Neural crest cell (in vitro differentiated cells): ENCODE results near the gene TENM3. TPM values are rescaled to one million over a fixed set of nuclear protein-coding genes. Genes with fewer than 3 reads are reported as not detected.

Experiments used
- DNase-seq: peaks from one replicate; pipeline ENCODE4 v3.0.0; 2021; ENCODE audit warnings: low read depth, mixed read lengths, low spot score
- H3K27ac Mint-ChIP-seq: one replicate; pipeline ENCODE4 v1.8.0; 2021; ENCODE audit warnings: mild to moderate bottlenecking, mixed read lengths; ENCODE audit not compliant: unreplicated experiment
- H3K27me3 Mint-ChIP-seq: 2 replicates; pipeline ENCODE4 v1.8.0; 2021; ENCODE audit warnings: low read depth, mild to moderate bottlenecking, mixed read lengths
- H3K36me3 Mint-ChIP-seq: 2 replicates; pipeline ENCODE4 v1.8.0; 2021; ENCODE audit warnings: low read depth, mild to moderate bottlenecking, mixed read lengths
- H3K4me1 Mint-ChIP-seq: 2 replicates; pipeline ENCODE4 v1.8.0; 2021; ENCODE audit warnings: mixed read lengths
- H3K4me3 Mint-ChIP-seq: one replicate; pipeline ENCODE4 v1.8.0; 2021; ENCODE audit warnings: mild to moderate bottlenecking, mixed read lengths
- H3K9me3 Mint-ChIP-seq: 2 replicates; pipeline ENCODE4 v1.8.0; 2021; ENCODE audit warnings: mixed read lengths
- total RNA-seq: library from RNA; stranded (reverse); gene quantifications from 2 replicates; pipeline ENCODE4 v1.2.1, GENCODE V29; 2021
- TF ChIP-seq, protein P1 (sequence below): fragments of 200-600 bp; sonication (generic); conservative IDR thresholded peaks from 2 replicates; pipeline ENCODE4 v1.5.0; 2021; ENCODE audit warnings: antibody characterized with exemption, mild to moderate bottlenecking

The TENM3 gene
- total RNA-seq, 1 donor from 2014 or later = 43.9 TPM

DNA sequence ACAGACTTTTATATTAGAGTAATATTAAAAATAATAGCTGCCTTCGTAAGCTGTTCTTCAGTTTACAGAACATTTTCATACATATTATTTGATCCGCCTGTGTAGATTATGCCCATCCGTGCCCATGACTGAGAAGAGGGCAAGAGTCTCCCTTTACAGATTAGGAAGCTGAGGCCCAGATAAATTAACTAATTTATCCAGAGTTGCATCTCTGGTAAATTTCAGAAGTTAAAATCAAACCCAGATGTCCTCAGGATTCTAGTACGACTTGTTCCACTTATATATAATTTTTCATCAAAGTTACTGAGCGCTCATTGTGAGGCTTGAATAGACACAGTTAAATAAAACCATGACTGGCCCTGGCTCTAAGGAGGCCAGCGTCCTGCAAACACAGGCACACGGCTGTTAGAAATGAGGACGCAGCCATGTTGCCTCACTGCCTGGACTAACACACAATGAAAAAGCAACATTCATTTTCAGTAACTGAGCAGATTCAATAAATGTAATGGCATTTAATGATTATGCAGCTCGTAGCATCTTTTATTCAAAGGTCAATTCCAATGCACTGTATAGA, 148.0 kb downstream of the TENM3 start:
- DNase-seq = no peak
- no peak overlapping the region for H3K27ac Mint-ChIP-seq
- TF ChIP-seq, protein P1, sequence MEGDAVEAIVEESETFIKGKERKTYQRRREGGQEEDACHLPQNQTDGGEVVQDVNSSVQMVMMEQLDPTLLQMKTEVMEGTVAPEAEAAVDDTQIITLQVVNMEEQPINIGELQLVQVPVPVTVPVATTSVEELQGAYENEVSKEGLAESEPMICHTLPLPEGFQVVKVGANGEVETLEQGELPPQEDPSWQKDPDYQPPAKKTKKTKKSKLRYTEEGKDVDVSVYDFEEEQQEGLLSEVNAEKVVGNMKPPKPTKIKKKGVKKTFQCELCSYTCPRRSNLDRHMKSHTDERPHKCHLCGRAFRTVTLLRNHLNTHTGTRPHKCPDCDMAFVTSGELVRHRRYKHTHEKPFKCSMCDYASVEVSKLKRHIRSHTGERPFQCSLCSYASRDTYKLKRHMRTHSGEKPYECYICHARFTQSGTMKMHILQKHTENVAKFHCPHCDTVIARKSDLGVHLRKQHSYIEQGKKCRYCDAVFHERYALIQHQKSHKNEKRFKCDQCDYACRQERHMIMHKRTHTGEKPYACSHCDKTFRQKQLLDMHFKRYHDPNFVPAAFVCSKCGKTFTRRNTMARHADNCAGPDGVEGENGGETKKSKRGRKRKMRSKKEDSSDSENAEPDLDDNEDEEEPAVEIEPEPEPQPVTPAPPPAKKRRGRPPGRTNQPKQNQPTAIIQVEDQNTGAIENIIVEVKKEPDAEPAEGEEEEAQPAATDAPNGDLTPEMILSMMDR = no peak
- H3K9me3 Mint-ChIP-seq = no peaks in the 10 kb centered on the region
- H3K4me3 Mint-ChIP-seq = no peak overlapping the region
- peaks cover 10% of the 10 kb centered on the region for H3K36me3 Mint-ChIP-seq
- H3K4me1 Mint-ChIP-seq = no peaks in the 10 kb centered on the region
- no peaks in the 10 kb centered on the region for H3K27me3 Mint-ChIP-seq

DNA sequence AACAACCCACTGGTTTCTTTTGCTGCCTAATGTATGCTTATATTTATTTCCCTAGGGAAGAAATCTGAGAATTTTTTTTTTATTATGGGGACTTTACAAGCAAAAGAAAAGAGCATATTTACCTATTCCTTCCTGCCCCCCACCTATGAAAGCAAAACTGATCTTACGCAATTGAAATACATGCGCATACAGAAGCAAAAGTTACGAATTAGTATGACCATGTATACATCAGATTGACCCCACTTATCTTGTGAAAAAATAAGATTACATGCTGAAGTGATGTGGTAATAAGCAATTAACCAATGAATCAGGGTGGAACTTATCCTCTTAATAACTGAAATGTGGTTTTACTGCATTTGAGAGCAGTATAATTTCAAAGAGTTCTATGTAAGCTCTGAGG, 151.0 kb downstream of the TENM3 start:
- Mint-ChIP-seq H3K36me3 (no peaks in the 10 kb centered on the region), H3K27me3 (no peaks in the 10 kb centered on the region), H3K4me3 (no peak overlapping the region), H3K9me3 (no peaks in the 10 kb centered on the region), H3K4me1 (no peaks in the 10 kb centered on the region), H3K27ac (no peak overlapping the region)
- DNase-seq = no peak
- TF ChIP-seq, protein P1 = no peak

DNA sequence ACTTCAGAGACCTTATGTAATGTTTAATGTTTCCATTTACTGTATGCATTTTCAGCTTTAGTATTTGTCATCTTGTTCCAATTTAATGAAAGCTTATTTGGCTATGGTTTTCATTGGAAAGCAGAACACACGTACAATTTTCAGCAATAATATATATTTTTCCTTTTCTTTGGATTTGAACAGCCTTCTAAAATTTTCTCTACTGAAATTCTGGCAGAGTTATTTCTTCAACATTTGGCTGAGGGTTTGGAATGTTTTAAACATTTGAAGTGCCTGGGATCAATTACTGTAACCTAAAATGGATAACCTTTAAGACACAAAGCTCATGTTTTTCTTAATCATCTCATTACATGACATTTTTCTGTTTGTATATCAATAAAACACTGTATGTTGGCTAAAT, 156.9 kb downstream of the TENM3 start:
- DNase-seq = no peak
- H3K36me3 Mint-ChIP-seq = peaks cover 5% of the 10 kb centered on the region
- peaks cover under 1% of the 10 kb centered on the region for H3K9me3 Mint-ChIP-seq
- H3K27me3 Mint-ChIP-seq = no peaks in the 10 kb centered on the region
- no peak overlapping the region for H3K4me3 Mint-ChIP-seq
- H3K4me1 Mint-ChIP-seq = no peaks in the 10 kb centered on the region
- no peak overlapping the region for H3K27ac Mint-ChIP-seq
- TF ChIP-seq, protein P1 = no peak

DNA sequence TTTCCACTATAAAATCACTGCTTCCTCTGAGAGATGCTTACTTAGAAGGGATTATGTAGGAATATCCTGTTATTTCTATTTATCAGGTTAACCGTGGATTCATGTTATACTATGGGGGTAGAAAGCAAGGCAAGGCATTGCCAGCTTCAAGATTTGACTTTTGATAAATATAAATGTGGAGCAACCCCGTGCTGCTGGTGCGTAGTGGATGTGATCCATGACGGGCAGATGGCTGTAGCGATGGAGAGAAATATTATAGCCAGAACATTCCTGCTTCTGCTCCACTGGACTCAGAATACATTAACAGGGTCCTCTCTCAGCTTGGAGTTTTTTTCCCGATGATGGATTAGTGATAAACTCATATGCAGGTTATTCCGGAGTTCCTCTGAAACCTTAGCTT, 157.6 kb downstream of the TENM3 start:
- no peak overlapping the region for H3K4me3 Mint-ChIP-seq
- peaks cover 5% of the 10 kb centered on the region for H3K36me3 Mint-ChIP-seq
- H3K27ac Mint-ChIP-seq = no peak overlapping the region
- H3K9me3 Mint-ChIP-seq = peaks cover 2% of the 10 kb centered on the region
- DNase-seq = no peak
- no peaks in the 10 kb centered on the region for H3K4me1 Mint-ChIP-seq
- TF ChIP-seq, protein P1 = no peak
- H3K27me3 Mint-ChIP-seq = no peaks in the 10 kb centered on the region

DNA sequence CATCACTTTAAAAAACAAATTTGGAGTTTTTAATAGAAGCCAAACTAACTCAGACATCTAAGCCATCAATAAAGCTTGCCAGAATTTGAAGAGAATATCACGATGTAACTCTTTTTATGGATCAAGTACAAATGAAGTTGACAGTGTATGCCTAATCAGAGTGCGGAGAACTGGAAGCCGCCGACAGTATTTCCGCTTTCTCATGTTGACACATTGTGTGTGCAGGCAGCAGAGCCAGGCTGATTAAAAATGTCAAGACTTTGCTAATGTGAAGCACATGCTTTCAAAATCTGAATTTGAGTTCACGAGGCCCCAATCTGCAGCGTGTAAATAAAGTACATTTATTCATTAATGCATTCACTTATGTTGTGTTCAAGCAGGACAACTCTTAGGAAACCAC, 161.2 kb downstream of the TENM3 start:
- Mint-ChIP-seq H3K4me1 (no peaks in the 10 kb centered on the region), H3K36me3 (peaks cover 9% of the 10 kb centered on the region), H3K4me3 (no peak overlapping the region), H3K27ac (no peak overlapping the region), H3K27me3 (no peaks in the 10 kb centered on the region), H3K9me3 (peaks cover 2% of the 10 kb centered on the region)
- TF ChIP-seq, protein P1 = no peak
- no peak for DNase-seq
